Ammon's horn (tissue), 1 donor: Measurements from ENCODE around the gene WNK4.

Experiments
- DNase-seq: peaks from one replicate; pipeline ENCODE4 v3.0.0-alpha.2; 2016; ENCODE audit warnings: low spot score

The WNK4 gene

GRCh38 chr17:42772945-42773289 lies 7.5 kb upstream of the WNK4 start:
- DNase-seq, result no peak

GRCh38 chr17:42773290-42774035 lies 6.9 kb upstream of the WNK4 start, which contains the start of gene VPS25:
TSS of gene VPS25 (plus strand) at chr17:42773449. CDS start at chr17:42773476, 27 bp downstream.
- peak; percentile 87 for DNase-seq

DNA sequence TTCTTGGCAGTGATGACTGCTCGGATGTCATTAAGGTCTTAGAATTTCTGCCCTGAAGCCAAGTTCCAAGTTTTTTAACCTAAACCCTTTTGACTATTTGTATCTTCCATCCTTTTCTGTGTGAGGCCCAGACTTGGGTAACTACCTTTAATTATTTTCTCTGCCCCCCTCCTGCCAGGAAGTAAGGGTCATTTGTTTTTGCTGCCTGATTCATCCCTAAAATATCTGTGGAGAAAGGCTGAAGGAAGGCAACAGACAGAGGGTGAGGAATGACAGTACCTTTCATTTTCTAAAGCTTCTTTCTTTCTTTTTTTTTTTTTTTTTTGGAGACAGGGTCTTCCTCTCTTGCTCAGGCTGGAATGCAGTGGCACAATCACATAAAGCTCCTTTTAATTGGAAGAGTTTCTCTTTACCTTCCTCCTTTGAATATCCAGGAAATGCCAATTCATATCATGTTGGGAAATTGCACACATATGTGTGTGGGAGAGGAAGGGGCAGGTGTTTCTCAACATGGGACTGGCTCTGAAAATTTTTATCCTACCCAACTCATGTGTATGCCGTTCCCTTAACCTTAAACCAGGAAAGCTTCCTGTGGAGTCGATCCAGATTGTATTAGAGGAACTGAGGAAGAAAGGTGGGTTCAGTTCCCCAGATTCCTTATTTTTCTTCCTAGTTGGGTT lies 6.2 kb upstream of the WNK4 start:
- DNase-seq, result no peak

- no peak for DNase-seq
These were observed 4.8 kb upstream of the WNK4 start for GRCh38 chr17:42775534-42776098.

GRCh38 chr17:42778570-42778969 lies 1.8 kb upstream of the WNK4 start:
- no peak for DNase-seq

GRCh38 chr17:42779304-42779935 lies 990 bp upstream of the WNK4 start:
- DNase-seq, result no peak

DNA sequence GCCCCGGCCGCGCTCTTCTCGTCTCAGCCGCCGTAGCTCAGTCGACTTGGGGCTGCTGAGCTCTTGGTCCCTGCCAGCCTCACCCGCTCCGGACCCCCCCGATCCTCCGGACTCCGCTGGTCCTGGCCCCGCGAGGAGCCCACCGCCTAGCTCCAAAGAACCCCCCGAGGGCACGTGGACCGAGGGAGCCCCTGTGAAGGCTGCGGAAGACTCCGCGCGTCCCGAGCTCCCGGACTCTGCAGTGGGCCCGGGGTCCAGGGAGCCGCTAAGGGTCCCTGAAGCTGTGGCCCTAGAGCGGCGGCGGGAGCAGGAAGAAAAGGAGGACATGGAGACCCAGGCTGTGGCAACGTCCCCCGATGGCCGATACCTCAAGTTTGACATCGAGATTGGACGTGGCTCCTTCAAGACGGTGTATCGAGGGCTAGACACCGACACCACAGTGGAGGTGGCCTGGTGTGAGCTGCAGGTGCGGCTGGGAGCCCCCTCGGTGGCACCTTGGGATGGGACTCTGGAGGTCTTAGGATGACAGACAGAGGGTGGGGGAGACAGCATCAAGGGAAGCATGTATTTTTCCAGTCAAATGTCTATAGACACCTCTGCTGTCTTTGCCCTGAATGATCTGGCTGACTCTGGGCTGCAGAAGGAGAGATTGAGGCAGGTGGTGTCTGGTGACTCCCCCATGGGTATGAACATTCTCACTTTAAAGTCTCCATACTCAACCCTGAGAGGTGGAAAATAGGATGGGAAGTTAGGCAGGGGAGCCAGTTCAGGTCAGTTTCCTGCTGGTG lies 635 bp downstream of the WNK4 start:
- DNase-seq, result no peak

DNA sequence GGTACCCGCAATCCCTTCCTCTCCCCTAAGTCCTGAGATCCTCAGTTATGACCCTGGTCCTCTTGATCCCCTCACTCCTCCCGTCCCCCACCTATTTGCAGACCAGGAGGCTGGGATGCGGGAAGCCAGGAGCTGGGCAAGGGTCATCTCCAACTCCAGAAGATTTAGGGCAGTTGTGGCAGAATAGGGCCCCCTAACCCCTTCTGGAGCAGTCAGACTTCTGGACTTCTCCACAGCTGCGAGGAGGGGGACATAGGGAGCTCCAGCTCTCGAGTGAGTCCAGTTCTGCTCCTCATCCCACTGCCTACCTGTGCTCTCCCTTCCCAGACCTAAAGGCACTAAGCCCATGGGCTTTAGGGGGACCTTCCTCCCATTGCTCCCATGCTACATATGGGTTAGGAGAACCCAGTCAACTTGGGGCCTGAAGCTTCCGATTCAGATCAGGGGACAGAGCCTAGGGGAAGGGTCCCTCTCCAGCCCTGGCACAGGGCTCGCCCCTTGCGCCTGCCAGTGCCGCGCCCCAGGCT lies 1.3 kb downstream of the WNK4 start:
- no peak for DNase-seq

- no peak for DNase-seq
These were observed 2.0 kb downstream of the WNK4 start for GRCh38 chr17:42782166-42783061.

DNA sequence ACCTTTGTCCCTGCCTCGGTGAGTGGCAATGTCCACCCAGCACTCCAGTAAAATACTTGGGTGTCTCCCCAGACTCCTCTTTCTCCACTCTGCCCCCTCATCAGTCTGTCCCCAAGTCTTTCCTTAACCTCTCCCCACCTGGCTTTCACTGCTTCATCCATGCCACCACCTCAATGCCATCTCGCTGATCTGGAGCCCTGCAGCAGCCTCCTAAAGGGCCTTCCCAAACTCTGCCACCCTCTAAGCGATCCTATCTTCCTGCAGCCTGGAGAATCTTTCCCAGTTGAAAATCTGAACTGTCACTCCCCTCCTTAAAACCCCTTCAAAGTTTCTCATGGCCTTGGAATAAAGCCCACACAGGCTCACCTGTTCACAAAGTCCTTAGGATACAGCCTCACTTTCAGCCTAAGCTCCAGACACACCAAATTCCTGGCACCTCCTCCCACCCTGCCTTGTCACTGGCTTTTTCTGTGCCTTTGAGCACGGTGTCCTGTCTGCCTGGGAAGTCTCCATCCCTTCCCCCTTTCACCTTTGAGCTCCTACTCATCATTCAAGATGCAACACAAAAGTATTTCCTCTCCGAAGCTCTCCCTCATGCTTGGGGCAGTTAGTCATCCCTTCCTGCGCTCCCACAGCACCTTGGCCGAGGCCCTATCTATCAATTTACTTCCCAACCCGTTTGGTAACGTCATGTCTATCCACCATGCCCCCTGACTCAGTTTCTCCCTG lies 2.8 kb downstream of the WNK4 start:
- no peak for DNase-seq

- no peak for DNase-seq
These were observed 3.4 kb downstream of the WNK4 start for GRCh38 chr17:42783791-42784138.

DNA sequence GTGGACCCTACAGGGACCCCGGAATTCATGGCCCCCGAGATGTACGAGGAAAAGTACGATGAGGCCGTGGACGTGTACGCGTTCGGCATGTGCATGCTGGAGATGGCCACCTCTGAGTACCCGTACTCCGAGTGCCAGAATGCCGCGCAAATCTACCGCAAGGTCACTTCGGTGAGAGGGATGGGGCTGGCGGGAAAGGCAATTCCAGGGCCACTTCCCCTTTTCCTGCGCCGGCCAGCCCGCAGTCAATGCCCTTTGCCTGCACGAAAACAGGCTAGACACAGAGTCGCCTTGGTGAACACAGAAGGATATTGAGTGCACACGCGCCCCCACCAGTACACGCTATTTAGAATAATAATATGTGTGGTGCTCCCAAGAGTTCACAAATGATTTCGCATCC lies 4.0 kb downstream of the WNK4 start:
- DNase-seq, result no peak

- DNase-seq, result no peak
These were observed 4.6 kb downstream of the WNK4 start for GRCh38 chr17:42784811-42785592.

DNA sequence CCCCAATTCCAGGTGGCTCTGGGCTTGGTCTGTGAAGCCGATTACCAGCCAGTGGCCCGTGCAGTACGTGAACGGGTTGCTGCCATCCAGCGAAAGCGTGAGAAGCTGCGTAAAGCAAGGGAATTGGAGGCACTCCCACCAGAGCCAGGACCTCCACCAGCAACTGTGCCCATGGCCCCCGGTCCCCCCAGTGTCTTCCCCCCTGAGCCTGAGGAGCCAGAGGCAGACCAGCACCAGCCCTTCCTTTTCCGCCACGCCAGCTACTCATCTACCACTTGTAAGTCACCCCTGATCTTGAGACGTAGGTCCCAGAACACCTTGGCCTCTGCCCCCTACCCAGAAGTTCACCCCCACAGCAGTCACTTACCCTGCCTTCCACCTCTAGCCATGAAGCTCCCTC lies 6.9 kb downstream of the WNK4 start:
- no peak for DNase-seq

- no peak for DNase-seq
These were observed 11.5 kb downstream of the WNK4 start for GRCh38 chr17:42791948-42792347.

DNA sequence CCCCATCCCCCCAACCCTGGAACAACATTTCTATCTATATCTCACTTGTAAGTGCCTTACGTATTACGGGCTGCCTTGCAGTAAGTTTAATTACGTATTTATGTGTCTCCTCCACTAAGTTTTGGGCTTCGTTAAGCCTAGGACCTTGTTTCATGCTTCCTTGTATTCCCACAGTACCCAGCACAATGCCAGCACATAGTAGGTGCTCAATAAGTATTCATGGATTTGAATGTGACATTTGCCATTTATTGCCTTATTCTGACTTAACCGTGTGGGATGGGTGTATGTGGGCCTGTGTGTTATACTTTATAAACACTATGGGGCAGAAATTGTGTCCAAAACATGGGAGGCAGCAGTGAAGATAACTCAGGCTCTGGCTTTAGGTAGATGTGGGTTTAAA lies 12.1 kb downstream of the WNK4 start:
- DNase-seq, result no peak

- DNase-seq, result no peak
These were observed 14.7 kb downstream of the WNK4 start for GRCh38 chr17:42795061-42795460.

- no peak for DNase-seq
These were observed 15.1 kb downstream of the WNK4 start for GRCh38 chr17:42795465-42795864.

DNA sequence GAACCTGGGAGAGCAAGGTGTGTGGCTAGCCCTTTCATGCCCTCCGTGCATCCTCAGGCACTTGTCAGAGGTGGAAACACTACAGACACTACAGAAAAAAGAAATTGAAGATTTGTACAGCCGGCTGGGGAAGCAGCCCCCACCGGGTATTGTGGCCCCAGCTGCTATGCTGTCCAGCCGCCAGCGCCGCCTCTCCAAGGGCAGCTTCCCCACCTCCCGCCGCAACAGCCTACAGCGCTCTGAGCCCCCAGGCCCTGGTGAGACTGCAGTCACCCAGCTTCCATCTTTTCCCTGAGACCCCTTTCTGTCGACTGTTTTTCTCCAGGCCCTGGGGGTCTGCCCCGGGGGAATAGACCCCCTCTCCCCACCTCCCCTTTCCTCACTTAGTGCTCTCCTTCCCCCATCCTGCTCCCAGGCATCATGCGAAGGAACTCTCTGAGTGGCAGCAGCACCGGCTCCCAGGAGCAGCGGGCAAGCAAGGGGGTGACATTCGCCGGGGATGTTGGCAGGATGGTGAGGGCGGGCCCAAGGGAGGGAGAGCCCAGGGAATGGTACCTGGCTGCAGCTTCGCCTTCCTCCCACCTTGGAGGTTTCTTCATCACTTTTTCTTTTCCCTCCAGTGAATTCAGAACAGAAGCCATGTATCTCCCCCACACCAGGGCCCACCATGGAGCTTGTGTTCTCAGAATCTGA lies 15.8 kb downstream of the WNK4 start:
- no peak for DNase-seq
